Vagina (tissue), 2 donors: ENCODE results near the gene CCZ1. TPM values are rescaled to one million over a fixed set of nuclear protein-coding genes. Genes with fewer than 3 reads are reported as not detected.
"Not testable (repeated sequence)": the region's sequence is repeated elsewhere in the genome, so short reads cannot be mapped to it uniquely, and the experiment has no call there.

ENCODE experiments used
- DNase-seq, 2 donors: peaks; one replicate each; pipeline ENCODE4 v3.0.0-alpha.2; 2017; ENCODE audit errors: extremely low spot score in 2 of 2
- H3K27ac ChIP-seq: fragments of 200-600 bp; sonication (generic); one replicate; pipeline ENCODE4 v1.5.1; 2019
- H3K27me3 ChIP-seq: fragments of 200-600 bp; sonication (generic); one replicate; pipeline ENCODE4 v1.5.1; 2019
- H3K36me3 ChIP-seq, 2 donors: fragments of 200-600 bp; sonication (generic); one replicate each; pipeline ENCODE4 v1.5.1; 2017 to 2019
- H3K4me1 ChIP-seq: fragments of 200-600 bp; sonication (generic); one replicate; pipeline ENCODE4 v1.5.1; 2019
- H3K4me3 ChIP-seq, 2 donors: fragments of 200-600 bp; sonication (generic); 1 replicate in 1 of 2; 2 replicates in 1 of 2; pipeline ENCODE4 v1.5.1; 2016 to 2019
- H3K9me3 ChIP-seq: fragments of 200-600 bp; sonication (generic); one replicate; pipeline ENCODE4 v1.5.1; 2019
- CTCF ChIP-seq, 3 experiments: fragments of 450-650 bp in 2 of 3; fragments of 200-600 bp in 1 of 3; sonication (generic) in 1 of 3; IDR thresholded peaks; one replicate each; pipeline ENCODE4 v1.5.1; 2017 to 2019; ENCODE audit warnings: antibody characterized with exemption in 3 of 3, mild to moderate bottlenecking in 2 of 3, moderate library complexity in 2 of 3
- POLR2A ChIP-seq, 2 donors: fragments of 450-650 bp; IDR thresholded peaks; one replicate each; pipeline ENCODE4 v1.6.1; 2017; ENCODE audit warnings: antibody characterized with exemption in 2 of 2, mild to moderate bottlenecking in 2 of 2, moderate library complexity in 2 of 2
- POLR2AphosphoS5 ChIP-seq, 2 donors: sonication (generic); formaldehyde crosslinking; IDR thresholded peaks; one replicate each; pipeline ENCODE4 v1.9.0; 2017; ENCODE audit warnings: antibody characterized with exemption in 2 of 2, mild to moderate bottlenecking in 2 of 2, low read depth in 1 of 2; ENCODE audit not compliant: insufficient read depth in 1 of 2
- intact Hi-C: fragments of 100-400 bp; cut with DNase I; formaldehyde crosslinking; loops from one replicate; pipeline ENCODE4 v1.15.1; 2023
- total RNA-seq: library from RNA; depleted of rRNA; stranded (reverse); fragments of >200 nt; gene quantifications from one replicate; pipeline ENCODE4 v1.2.3, GENCODE V29; 2016

Gene CCZ1
- total RNA-seq, 1 donor from 2014 or later, result 39.3 TPM

DNA sequence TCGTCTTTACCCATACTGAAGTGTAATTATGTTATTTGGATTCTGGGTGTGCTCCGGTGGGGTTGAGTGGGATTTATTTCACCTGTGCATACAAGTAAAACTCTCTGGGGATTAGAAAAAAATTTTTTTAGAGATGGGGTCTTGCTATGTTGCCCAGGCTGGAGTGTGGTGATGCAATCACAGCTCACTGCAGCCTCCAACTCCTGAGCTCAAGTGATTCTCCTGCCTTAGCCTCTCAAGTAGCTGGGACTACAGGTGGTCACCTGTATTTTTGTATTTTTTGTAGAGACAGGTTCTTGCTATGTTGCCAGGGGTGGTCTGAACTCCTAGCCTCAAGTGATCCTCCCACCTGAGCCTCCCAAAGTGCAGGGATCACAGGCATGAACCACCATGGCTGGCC is 8.3 kb upstream of the CCZ1 start:
- H3K4me1 ChIP-seq, DNase-seq, H3K9me3 ChIP-seq, H3K4me3 ChIP-seq, H3K36me3 ChIP-seq, intact Hi-C loops, H3K27ac ChIP-seq, H3K27me3 ChIP-seq: not testable (repeated sequence)

- H3K27ac ChIP-seq, result no peak overlapping the region
- no peak for DNase-seq
- no peaks in the 10 kb centered on the region for H3K4me1 ChIP-seq
- no peaks in the 10 kb centered on the region for H3K36me3 ChIP-seq
- H3K27me3 ChIP-seq, result no peaks in the 10 kb centered on the region
- no peak overlapping the region for H3K4me3 ChIP-seq
- no peak for TF ChIP-seq POLR2A (IDR thresholded peaks at IDR 0.05)
- TF ChIP-seq POLR2AphosphoS5 (IDR thresholded peaks at IDR 0.05; ENCODE audit: insufficient read depth in 1 of 2, low read depth in 1 of 2), result no peak
- no peak for TF ChIP-seq CTCF (IDR thresholded peaks at IDR 0.05)
- no peaks in the 10 kb centered on the region for H3K9me3 ChIP-seq
- intact Hi-C loops, result no loop called here
These were observed 6.0 kb upstream of the CCZ1 start for GRCh38 chr7:5892498-5892897.

GRCh38 chr7:5897369-5897919 is 1.1 kb upstream of the CCZ1 start:
- H3K4me3 ChIP-seq, intact Hi-C loops, DNase-seq, H3K27ac ChIP-seq, H3K9me3 ChIP-seq, H3K36me3 ChIP-seq, H3K4me1 ChIP-seq, H3K27me3 ChIP-seq: not testable (repeated sequence)

DNA sequence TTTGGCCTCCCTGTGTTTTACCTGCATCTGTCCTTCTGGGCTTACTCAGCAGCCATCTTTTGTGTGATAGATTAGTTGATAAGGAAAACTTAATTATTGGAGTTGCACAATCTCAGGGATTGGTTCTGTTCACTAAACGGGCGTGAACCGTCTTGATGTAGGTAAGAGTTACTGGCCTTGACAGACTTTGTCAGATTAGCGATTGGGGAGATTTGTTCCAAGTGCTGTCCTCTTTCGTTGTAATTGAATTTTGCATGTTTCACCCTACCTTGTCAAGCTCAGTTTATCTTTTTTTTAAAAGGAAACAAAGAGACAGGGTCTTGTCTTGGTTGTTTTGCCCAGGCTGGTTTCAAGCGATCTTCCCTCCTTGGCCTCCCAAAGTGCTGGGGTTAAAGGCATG is 4.5 kb downstream of the CCZ1 start:
- H3K4me3 ChIP-seq, H3K4me1 ChIP-seq, H3K9me3 ChIP-seq, DNase-seq, H3K27ac ChIP-seq, H3K27me3 ChIP-seq, H3K36me3 ChIP-seq, intact Hi-C loops: not testable (repeated sequence)

GRCh38 chr7:5904726-5905125 is 6.2 kb downstream of the CCZ1 start:
- H3K9me3 ChIP-seq, intact Hi-C loops, H3K4me1 ChIP-seq, H3K27ac ChIP-seq, DNase-seq, H3K27me3 ChIP-seq, H3K4me3 ChIP-seq, H3K36me3 ChIP-seq: not testable (repeated sequence)

DNA sequence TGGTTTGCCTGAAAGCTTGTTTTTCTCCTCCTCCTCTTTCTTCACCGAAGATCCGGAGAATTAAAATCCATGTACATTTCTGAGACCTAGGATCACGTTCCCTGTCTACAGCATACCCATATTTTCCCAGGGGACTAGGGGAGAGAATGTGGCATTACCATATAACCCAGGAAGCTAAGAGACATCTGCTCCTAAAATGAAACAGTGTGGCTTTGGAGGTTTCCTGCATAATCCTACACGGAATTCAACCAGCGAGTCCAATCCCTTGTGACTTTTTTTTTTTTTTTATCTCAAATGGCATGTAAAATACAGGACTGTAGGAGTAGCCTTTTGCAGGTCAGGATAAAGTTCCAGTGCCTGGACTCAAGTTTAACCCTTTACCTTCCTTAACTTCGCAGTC is 10.3 kb downstream of the CCZ1 start:
- H3K4me1 ChIP-seq, intact Hi-C loops, H3K9me3 ChIP-seq, H3K36me3 ChIP-seq, DNase-seq, H3K27me3 ChIP-seq, H3K4me3 ChIP-seq, H3K27ac ChIP-seq: not testable (repeated sequence)

DNA sequence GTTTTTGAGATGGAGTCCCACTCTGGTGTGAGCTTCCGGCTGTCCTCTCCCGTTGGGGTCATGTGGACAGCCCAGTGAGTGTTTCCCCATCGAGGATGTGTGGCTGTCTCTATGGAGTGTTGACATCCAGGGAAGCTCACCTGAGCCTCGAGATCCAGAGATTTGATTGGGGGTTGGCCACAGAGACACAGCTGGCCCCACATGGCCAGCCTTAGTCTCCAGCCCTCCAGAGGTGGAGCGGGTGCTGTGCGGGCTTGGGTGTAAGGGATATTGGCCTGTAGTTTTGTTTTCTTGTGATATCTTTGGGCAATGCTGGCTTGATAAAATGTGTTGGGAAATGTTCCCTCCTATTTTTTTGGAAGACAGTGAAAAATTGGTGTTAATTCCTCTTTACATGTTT is 18.0 kb downstream of the CCZ1 start:
- H3K27ac ChIP-seq, H3K27me3 ChIP-seq, DNase-seq, H3K4me3 ChIP-seq, H3K36me3 ChIP-seq, H3K4me1 ChIP-seq, H3K9me3 ChIP-seq, intact Hi-C loops: not testable (repeated sequence)

GRCh38 chr7:5924180-5924579 is 25.6 kb downstream of the CCZ1 start:
- DNase-seq, H3K27me3 ChIP-seq, H3K9me3 ChIP-seq, H3K4me3 ChIP-seq, intact Hi-C loops, H3K4me1 ChIP-seq, H3K36me3 ChIP-seq, H3K27ac ChIP-seq: not testable (repeated sequence)

DNA sequence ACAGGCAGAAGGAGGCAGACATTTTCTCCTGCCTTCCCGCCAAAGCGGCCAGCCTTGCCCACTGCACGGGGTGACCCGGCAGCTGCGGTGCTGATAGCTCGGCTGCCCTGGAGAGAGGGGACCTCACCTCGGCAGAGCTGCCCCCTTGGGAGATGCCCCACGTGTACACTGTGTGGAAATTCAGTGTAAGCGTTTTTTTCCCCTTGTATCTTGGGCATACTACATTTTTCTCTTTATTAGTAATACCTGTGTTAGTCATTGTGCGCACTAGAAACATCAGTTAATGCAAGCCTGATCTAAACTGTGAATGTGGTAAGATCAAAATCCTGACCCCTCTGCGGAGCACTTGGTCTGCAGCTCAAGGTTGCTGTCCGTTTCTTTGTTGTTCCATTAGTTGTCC is 26.1 kb downstream of the CCZ1 start:
- H3K4me3 ChIP-seq, H3K27me3 ChIP-seq, H3K36me3 ChIP-seq, DNase-seq, intact Hi-C loops, H3K27ac ChIP-seq, H3K4me1 ChIP-seq, H3K9me3 ChIP-seq: not testable (repeated sequence)

GRCh38 chr7:5926263-5926870 is 27.8 kb downstream of the CCZ1 start:
- H3K27ac ChIP-seq, DNase-seq, intact Hi-C loops, H3K4me1 ChIP-seq, H3K4me3 ChIP-seq, H3K9me3 ChIP-seq, H3K27me3 ChIP-seq, H3K36me3 ChIP-seq: not testable (repeated sequence)

- intact Hi-C loops, H3K9me3 ChIP-seq, H3K4me3 ChIP-seq, H3K36me3 ChIP-seq, DNase-seq, H3K27me3 ChIP-seq, H3K4me1 ChIP-seq, H3K27ac ChIP-seq: not testable (repeated sequence)
These were observed 31.8 kb downstream of the CCZ1 start for GRCh38 chr7:5930290-5930689.

- H3K27ac ChIP-seq, result peak overlapping the region; percentile 66
- H3K27me3 ChIP-seq, H3K9me3 ChIP-seq, H3K4me1 ChIP-seq, H3K36me3 ChIP-seq, DNase-seq, H3K4me3 ChIP-seq, intact Hi-C loops: not testable (repeated sequence)
These were observed 32.7 kb downstream of the CCZ1 start for GRCh38 chr7:5931250-5931649.
